Activated naive CD8-positive, alpha-beta T cell treated with anti-CD3 and anti-CD28 coated beads, Interleukin-2, amount 10 ng/mL, durations not matched to agents 7 days and 5 days (primary cell): Measurements from ENCODE around the gene COL23A1. TPM values are rescaled to one million over a fixed set of nuclear protein-coding genes. Genes with fewer than 3 reads are reported as not detected.

Source experiments
- ATAC-seq: fragments of 150-1000 bp; cut with Tn5 transposase; one replicate; pipeline ENCODE4 v1.10.0; 2021; ENCODE audit warnings: low read depth, moderate library complexity
- POLR2A ChIA-PET: fragments of 350-600 bp; sonication (Branson Sonifier 250); formaldehyde crosslinking; loops from one replicate; lab custom pipeline; 2021; ENCODE audit warnings: antibody characterized with exemption; lab: Charles Lee
- DNase-seq: peaks from one replicate; pipeline ENCODE4 v3.0.0; 2021
- H3K27ac Mint-ChIP-seq: one replicate; pipeline ENCODE4 v1.8.0; 2022; ENCODE audit warnings: mild to moderate bottlenecking, mixed read lengths
- H3K27me3 Mint-ChIP-seq: one replicate; pipeline ENCODE4 v1.8.0; 2022; ENCODE audit warnings: mild to moderate bottlenecking, moderate library complexity, mixed read lengths
- H3K36me3 Mint-ChIP-seq: one replicate; pipeline ENCODE4 v1.8.0; 2021; ENCODE audit warnings: mild to moderate bottlenecking, mixed read lengths
- H3K4me1 Mint-ChIP-seq: one replicate; pipeline ENCODE4 v1.8.0; 2021; ENCODE audit warnings: mixed read lengths
- H3K4me3 Mint-ChIP-seq: one replicate; pipeline ENCODE4 v1.8.0; 2022; ENCODE audit warnings: mild to moderate bottlenecking, moderate library complexity, mixed read lengths
- H3K9me3 Mint-ChIP-seq: one replicate; pipeline ENCODE4 v1.8.0; 2021; ENCODE audit warnings: mixed read lengths
- total RNA-seq, 2 experiments: library from RNA; stranded (reverse); gene quantifications; one replicate each; pipeline ENCODE4 v1.2.3, GENCODE V29; 2021

COL23A1 gene
- total RNA-seq, 2 experiments from 2014 or later, result 0.60 to 0.83 TPM

GRCh38 chr5:178237431-178238312 lies 352.5 kb downstream of the COL23A1 start:
- Mint-ChIP-seq H3K27ac (peak overlapping the region; percentile 96), H3K9me3 (no peaks in the 10 kb centered on the region)

GRCh38 chr5:178236679-178237078 lies 353.5 kb downstream of the COL23A1 start:
- H3K27ac Mint-ChIP-seq, result peak overlapping the region; percentile 96
- POLR2A ChIA-PET, result interaction anchor here (6.5 kb wide), 1 partner anchor 13 kb away, joined by 75 read pairs; no protein-coding TSS in a partner anchor
- ATAC-seq (no peak), DNase-seq (no peak)
- no peaks in the 10 kb centered on the region for H3K9me3 Mint-ChIP-seq
- H3K4me1 Mint-ChIP-seq, result peaks cover 69% of the 10 kb centered on the region
- no peaks in the 10 kb centered on the region for H3K27me3 Mint-ChIP-seq
- peak overlapping the region; percentile 22 for H3K4me3 Mint-ChIP-seq
- peaks cover under 1% of the 10 kb centered on the region for H3K36me3 Mint-ChIP-seq

More at GRCh38 chr5:178237431-178238312, 352.5 kb downstream of the COL23A1 start:
- Mint-ChIP-seq H3K4me3 (peak overlapping the region; percentile 73), H3K36me3 (no peaks in the 10 kb centered on the region), H3K4me1 (peaks cover 76% of the 10 kb centered on the region), H3K27me3 (no peaks in the 10 kb centered on the region)
- no peak for ATAC-seq
- no peak for DNase-seq
- POLR2A ChIA-PET, result interaction anchor here (0.9 to 6.5 kb wide), 4 partner anchors 12 to 1313 kb away, joined by 3 to 75 read pairs (median 3); partner anchors contain the start of genes HNRNPAB and RUFY1

- peaks cover 6% of the 10 kb centered on the region for H3K36me3 Mint-ChIP-seq
- no peak for DNase-seq
- H3K27me3 Mint-ChIP-seq, result no peaks in the 10 kb centered on the region
- no peak for ATAC-seq
- POLR2A ChIA-PET, result interaction anchor here (0.7 to 6.5 kb wide), 3 partner anchors 8 to 30 kb away, joined by 4 to 75 read pairs (median 7); no protein-coding TSS in a partner anchor
- H3K4me3 Mint-ChIP-seq, result peak overlapping the region; percentile 22
- no peaks in the 10 kb centered on the region for H3K9me3 Mint-ChIP-seq
- H3K4me1 Mint-ChIP-seq, result peaks cover 69% of the 10 kb centered on the region
- H3K27ac Mint-ChIP-seq, result peak overlapping the region; percentile 96
These were observed 354.1 kb downstream of the COL23A1 start for GRCh38 chr5:178236126-178236525.

GRCh38 chr5:178235588-178235974 lies 354.6 kb downstream of the COL23A1 start:
- DNase-seq, result no peak
- POLR2A ChIA-PET, result interaction anchor here (0.6 to 6.5 kb wide), 8 partner anchors 9 to 1560 kb away, joined by 3 to 75 read pairs (median 6); partner anchors contain the start of genes HNRNPAB and HNRNPH1

GRCh38 chr5:178234750-178235587 lies 355.2 kb downstream of the COL23A1 start:
- peaks cover 69% of the 10 kb centered on the region for H3K4me1 Mint-ChIP-seq
- peak overlapping the region; percentile 0 for H3K4me3 Mint-ChIP-seq
- ATAC-seq, result peak; percentile 24
- peak overlapping the region; percentile 62 for H3K27ac Mint-ChIP-seq
- DNase-seq, result peak; percentile 86
- H3K36me3 Mint-ChIP-seq, result peaks cover 16% of the 10 kb centered on the region
- H3K9me3 Mint-ChIP-seq, result no peaks in the 10 kb centered on the region
- no peaks in the 10 kb centered on the region for H3K27me3 Mint-ChIP-seq
- POLR2A ChIA-PET, result interaction anchor here (0.6 to 2.3 kb wide), 7 partner anchors 14 to 1561 kb away, joined by 3 to 10 read pairs (median 4); partner anchors contain the start of genes HNRNPAB and HNRNPH1

More at GRCh38 chr5:178235588-178235974, 354.6 kb downstream of the COL23A1 start:
- Mint-ChIP-seq H3K9me3 (no peaks in the 10 kb centered on the region), H3K36me3 (peaks cover 10% of the 10 kb centered on the region), H3K27ac (peak overlapping the region; percentile 62), H3K27me3 (no peaks in the 10 kb centered on the region), H3K4me1 (peaks cover 69% of the 10 kb centered on the region), H3K4me3 (no peak overlapping the region)
- ATAC-seq, result no peak

GRCh38 chr5:178234121-178234749 lies 356.0 kb downstream of the COL23A1 start:
- H3K27ac Mint-ChIP-seq, result peak overlapping the region; percentile 72
- H3K4me3 Mint-ChIP-seq, result no peak overlapping the region
- DNase-seq (no peak), ATAC-seq (no peak)
- peaks cover 69% of the 10 kb centered on the region for H3K4me1 Mint-ChIP-seq
- no peaks in the 10 kb centered on the region for H3K27me3 Mint-ChIP-seq
- peaks cover 21% of the 10 kb centered on the region for H3K36me3 Mint-ChIP-seq
- H3K9me3 Mint-ChIP-seq, result no peaks in the 10 kb centered on the region
- POLR2A ChIA-PET, result interaction anchor here (0.6 to 2.3 kb wide), 5 partner anchors 16 to 1389 kb away, joined by 3 to 10 read pairs (median 7); partner anchors contain the start of genes HNRNPAB and HNRNPH1

GRCh38 chr5:178232920-178233429 lies 357.2 kb downstream of the COL23A1 start:
- Mint-ChIP-seq H3K27me3 (no peaks in the 10 kb centered on the region), H3K27ac (peak overlapping the region; percentile 86), H3K4me1 (peaks cover 65% of the 10 kb centered on the region), H3K9me3 (no peaks in the 10 kb centered on the region), H3K4me3 (peak overlapping the region; percentile 65), H3K36me3 (peaks cover 29% of the 10 kb centered on the region)
- ATAC-seq (no peak), DNase-seq (no peak)
- POLR2A ChIA-PET, result interaction anchor here (0.8 to 3.6 kb wide), 4 partner anchors 8 to 29 kb away, joined by 3 to 19 read pairs (median 6); partner anchors contain the start of gene HNRNPAB

GRCh38 chr5:178232124-178232919 lies 357.9 kb downstream of the COL23A1 start, which contains the start of gene PHYKPL:
TSS of gene PHYKPL (minus strand) at chr5:178232802. CDS start at chr5:178232550, 252 bp downstream.
- peaks cover 35% of the 10 kb centered on the region for H3K36me3 Mint-ChIP-seq
- ATAC-seq, result peak; percentile 66

GRCh38 chr5:178231539-178232123 lies 358.6 kb downstream of the COL23A1 start:
- DNase-seq (no peak), ATAC-seq (no peak)
- peaks cover 59% of the 10 kb centered on the region for H3K4me1 Mint-ChIP-seq
- peaks cover 40% of the 10 kb centered on the region for H3K36me3 Mint-ChIP-seq
- H3K27ac Mint-ChIP-seq, result peak overlapping the region; percentile 85
- no peaks in the 10 kb centered on the region for H3K27me3 Mint-ChIP-seq
- H3K4me3 Mint-ChIP-seq, result peak overlapping the region; percentile 91
- POLR2A ChIA-PET, result interaction anchor here (1.0 to 3.6 kb wide), 6 partner anchors 10 to 102 kb away, joined by 3 to 19 read pairs (median 4); partner anchors contain the start of gene HNRNPAB
- no peaks in the 10 kb centered on the region for H3K9me3 Mint-ChIP-seq

More at GRCh38 chr5:178232124-178232919, 357.9 kb downstream of the COL23A1 start, which contains the start of gene PHYKPL:
- POLR2A ChIA-PET, result interaction anchor here (0.8 to 3.6 kb wide), 8 partner anchors 9 to 102 kb away, joined by 3 to 19 read pairs (median 4); partner anchors contain the start of gene HNRNPAB
- Mint-ChIP-seq H3K9me3 (no peaks in the 10 kb centered on the region), H3K27me3 (no peaks in the 10 kb centered on the region), H3K4me1 (peaks cover 65% of the 10 kb centered on the region), H3K27ac (peak within 1 kb of the TSS; percentile 86), H3K4me3 (peak within 1 kb of the TSS; percentile 91)
- peak; percentile 82 for DNase-seq

- Mint-ChIP-seq H3K4me3 (peak overlapping the region; percentile 91), H3K27me3 (no peaks in the 10 kb centered on the region), H3K36me3 (peaks cover 44% of the 10 kb centered on the region), H3K9me3 (no peaks in the 10 kb centered on the region), H3K27ac (peak overlapping the region; percentile 85), H3K4me1 (peaks cover 54% of the 10 kb centered on the region)
- no peak for DNase-seq
- POLR2A ChIA-PET, result interaction anchor here (0.7 to 3.6 kb wide), 8 partner anchors 10 to 377 kb away, joined by 3 to 19 read pairs (median 4); partner anchors contain the start of gene HNRNPAB
- ATAC-seq, result no peak
These were observed 359.2 kb downstream of the COL23A1 start for GRCh38 chr5:178230879-178231538.
